ENCODE results near the gene GHRHR. TPM values are rescaled to one million over a fixed set of nuclear protein-coding genes. Genes with fewer than 3 reads are reported as not detected.

Gene GHRHR
- total and polyA plus RNA-seq, 9 of the 15 experiments (the other 6 are each of a cell fraction or from before 2014, with no cell fraction given): not detected

GRCh38 chr7:30973292-30973691, 9.5 kb downstream of the GHRHR start:
- DNase-seq (ENCODE audit: extremely low read depth in 1 of 4, low spot score in 3 of 4) (no peak), FAIRE-seq (no peak), ATAC-seq (no peak)
- in situ Hi-C loops (cut with MboI): loop anchor here (5.0 kb wide), 1 partner anchor 81 kb away; no protein-coding TSS in a partner anchor
- no peak overlapping the region for H3K9ac ChIP-seq (ENCODE audit: insufficient read depth in 1 of 2, low read depth in 2 of 2, low read length in 2 of 2)
- TF ChIP-seq ZNF785 (CRISPR knock-in tag; IDR thresholded peaks at IDR 0.05): no peak
- no peak for TF ChIP-seq MTA2 (IDR thresholded peaks at IDR 0.05; ENCODE audit: low read depth)
- no peak for TF ChIP-seq FOXK2 (conservative IDR thresholded peaks at IDR 0.05 in 1 of 2, IDR thresholded peaks at IDR 0.05 in 1 of 2; ENCODE audit: low read depth in 2 of 2)
- no peak for TF ChIP-seq ZEB2 (IDR thresholded peaks at IDR 0.05)
- no peak for TF ChIP-seq SRSF3 (IDR thresholded peaks at IDR 0.05; ENCODE audit: insufficient read depth, low read length)
- no peak for TF ChIP-seq RBM39 (optimal IDR thresholded peaks at IDR 0.05; ENCODE audit: low read depth, low read length)
- TF ChIP-seq SREBF1 (IDR thresholded peaks at IDR 0.05; ENCODE audit: borderline replicate concordance, low read depth, low read length): no peak
- TF ChIP-seq, protein P1, sequence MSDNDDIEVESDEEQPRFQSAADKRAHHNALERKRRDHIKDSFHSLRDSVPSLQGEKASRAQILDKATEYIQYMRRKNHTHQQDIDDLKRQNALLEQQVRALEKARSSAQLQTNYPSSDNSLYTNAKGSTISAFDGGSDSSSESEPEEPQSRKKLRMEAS (CRISPR knock-in tag; IDR thresholded peaks at IDR 0.05): no peak
- no peak for TF ChIP-seq ATF7 (IDR thresholded peaks at IDR 0.05)
- TF ChIP-seq U2AF1 (optimal IDR thresholded peaks at IDR 0.05; ENCODE audit: low read depth, low read length): no peak
- no peak for TF ChIP-seq NR2C1 (IDR thresholded peaks at IDR 0.05)
- TF ChIP-seq NR2C1 (tag; IDR thresholded peaks at IDR 0.05): no peak
- no peak for TF ChIP-seq ZBTB7A (IDR thresholded peaks at IDR 0.05; ENCODE audit: borderline replicate concordance, control insufficient read depth, low read depth, low read length)
- TF ChIP-seq XRCC4 (IDR thresholded peaks at IDR 0.05; ENCODE audit: extremely low read depth, insufficient read depth, insufficient read length): no peak
- TF ChIP-seq HIVEP1 (CRISPR knock-in tag; IDR thresholded peaks at IDR 0.05): no peak
- 4% methylated on average over 3 of the region's 3 CpGs for WGBS (ENCODE audit: insufficient coverage, low coverage, missing lambda C conversion rate)
- H3K4me3 ChIP-seq: no peak overlapping the region
- H3K4me1 ChIP-seq (replicated peaks in 1 of 2; ENCODE audit: control insufficient read depth in 2 of 2, insufficient read depth in 2 of 2, low read length in 2 of 2): peaks cover 3 to 19% of the 10 kb centered on the region in 2 experiments; a peak in 4 of 5 replicates
- H3K9me1 ChIP-seq (ENCODE audit: control insufficient read depth, insufficient read depth, low read length): no peaks in the 10 kb centered on the region
- no peaks in the 10 kb centered on the region for H3K79me2 ChIP-seq (ENCODE audit: control insufficient read depth, insufficient read depth, low read length)
- H3K27me3 ChIP-seq (ENCODE audit: control insufficient read depth in 2 of 2, insufficient read depth in 2 of 2, low read length in 2 of 2): peaks cover 5 to 30% of the 10 kb centered on the region in 2 experiments; a peak in 3 of 5 replicates
- no peaks in the 10 kb centered on the region for H4K20me1 ChIP-seq (replicated peaks; ENCODE audit: control insufficient read depth, insufficient read depth, low read length)
- no peaks in the 10 kb centered on the region for H3K9me3 ChIP-seq (replicated peaks; ENCODE audit: control insufficient read depth, insufficient read depth, low read depth, low read length)
- H3K27ac ChIP-seq (ENCODE audit: extremely low read depth, low read depth, low read length): no peak overlapping the region
- ChIA-PET POLR2A (interaction anchor here (0.6 to 1.2 kb wide), 3 partner anchors 24 to 356 kb away, joined by 3 read pairs; no protein-coding TSS in a partner anchor), CTCF (ENCODE audit: low intra/inter-chr PET ratio) (no interaction called here)
- H3K4me2 ChIP-seq (ENCODE audit: insufficient read depth, low read length): no peak overlapping the region
- no peaks in the 10 kb centered on the region for H3K36me3 ChIP-seq (ENCODE audit: control insufficient read depth, insufficient read depth, low read length)
- intact Hi-C loops (cut with micrococcal nuclease): loop anchor here (10.0 kb wide), 1 partner anchor 78 kb away; no protein-coding TSS in a partner anchor
- no peak overlapping the region for H2AFZ ChIP-seq (ENCODE audit: low read depth, low read length)
- no TSS peak for BruUV-seq (replicated peaks)

Measured in K562 (cell line).